ENCODE data around the gene ZNF23.
A peak's percentile ranks its signal among the peaks of the same experiment; 100 is the strongest.

Gene ZNF23

GRCh38 chr16:71426880-71427615 is 35.0 kb downstream of the ZNF23 start:
- no peak for FAIRE-seq
- TF ChIP-seq POLR2A (IDR thresholded peaks at IDR 0.05; ENCODE audit: low read depth, low read length) = no peak
- DNase-seq (ENCODE audit: insufficient read length, low spot score) = no peak

- no peak for TF ChIP-seq POLR2A (IDR thresholded peaks at IDR 0.05; ENCODE audit: low read depth, low read length)
- FAIRE-seq (no peak), DNase-seq (ENCODE audit: insufficient read length, low spot score) (no peak)
These were observed 35.8 kb downstream of the ZNF23 start for GRCh38 chr16:71426069-71426879.

GRCh38 chr16:71425746-71426068 is 36.3 kb downstream of the ZNF23 start:
- no peak for FAIRE-seq
- no peak for TF ChIP-seq POLR2A (IDR thresholded peaks at IDR 0.05; ENCODE audit: low read depth, low read length)
- DNase-seq (ENCODE audit: insufficient read length, low spot score) = no peak

DNA sequence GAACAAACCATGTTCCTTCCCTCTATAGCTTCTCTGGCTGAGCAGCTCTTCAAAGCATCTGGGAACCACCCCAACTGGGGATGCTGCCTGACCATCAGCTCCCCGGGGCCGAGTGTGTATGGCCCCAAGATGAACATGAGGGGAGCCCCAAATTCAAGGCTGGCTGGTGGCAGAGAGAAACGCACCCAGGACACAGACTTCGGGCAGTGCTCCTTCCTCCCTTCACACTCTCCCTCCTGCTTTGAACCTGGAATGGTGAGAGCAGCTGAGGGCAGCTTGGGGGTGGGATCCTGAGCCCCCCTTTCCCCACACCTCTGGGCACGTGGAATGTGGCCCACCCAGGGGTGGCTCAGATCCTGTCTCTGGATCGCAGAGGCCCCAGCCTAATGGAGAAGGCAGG is 37.4 kb downstream of the ZNF23 start:
- no peak for TF ChIP-seq POLR2A (IDR thresholded peaks at IDR 0.05; ENCODE audit: low read depth, low read length)

GRCh38 chr16:71423865-71424264 is 38.2 kb downstream of the ZNF23 start:
- FAIRE-seq (no peak), DNase-seq (ENCODE audit: insufficient read length, low spot score) (no peak)
- no peak for TF ChIP-seq POLR2A (IDR thresholded peaks at IDR 0.05; ENCODE audit: low read depth, low read length)

More for the DNA sequence above, 37.4 kb downstream of the ZNF23 start:
- no peak for FAIRE-seq
- DNase-seq (ENCODE audit: insufficient read length, low spot score) = no peak

DNA sequence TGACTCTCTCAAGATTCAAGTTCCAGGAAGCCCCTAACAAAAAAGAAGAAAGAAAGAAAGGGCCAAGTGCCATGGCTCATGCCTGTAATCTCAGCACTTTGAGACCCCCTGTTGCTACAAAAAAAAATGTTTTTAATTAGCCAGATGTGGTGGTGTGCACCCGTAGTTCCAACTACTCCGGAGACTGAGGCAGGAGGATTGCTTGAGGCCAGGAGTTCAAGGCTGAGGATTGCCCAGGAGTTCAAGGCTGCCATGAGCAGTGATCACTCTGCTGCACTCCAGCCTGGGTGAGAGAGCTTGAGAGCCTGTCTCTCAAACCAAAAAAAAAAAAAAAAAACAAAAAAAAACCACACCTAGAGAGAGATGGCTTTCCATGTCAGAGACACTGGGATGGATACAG is 39.0 kb downstream of the ZNF23 start:
- no peak for DNase-seq (ENCODE audit: insufficient read length, low spot score)
- FAIRE-seq = no peak
- no peak for TF ChIP-seq POLR2A (IDR thresholded peaks at IDR 0.05; ENCODE audit: low read depth, low read length)

DNA sequence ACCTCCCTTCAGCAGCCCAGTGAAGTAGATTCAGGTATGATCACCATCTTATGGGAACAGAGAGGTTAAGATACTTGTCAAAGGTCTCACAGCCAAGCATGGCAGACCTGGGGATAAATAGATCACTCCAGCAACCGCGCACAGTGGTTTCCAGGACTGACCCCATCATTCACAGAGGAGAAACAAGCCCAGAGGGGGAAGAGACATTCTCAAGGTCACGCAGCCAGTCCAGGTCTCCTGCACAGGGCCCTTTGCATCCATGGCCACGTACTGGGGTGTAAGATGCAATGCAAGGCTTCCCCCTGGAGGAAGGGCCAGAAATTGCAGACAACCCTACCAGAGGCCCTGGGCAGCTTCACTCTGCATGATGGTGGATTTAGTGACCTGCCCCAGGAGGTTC is 40.1 kb downstream of the ZNF23 start:
- no peak for FAIRE-seq
- peak; percentile 60 for DNase-seq (ENCODE audit: insufficient read length, low spot score)
- TF ChIP-seq POLR2A (IDR thresholded peaks at IDR 0.05; ENCODE audit: low read depth, low read length) = no peak

DNA sequence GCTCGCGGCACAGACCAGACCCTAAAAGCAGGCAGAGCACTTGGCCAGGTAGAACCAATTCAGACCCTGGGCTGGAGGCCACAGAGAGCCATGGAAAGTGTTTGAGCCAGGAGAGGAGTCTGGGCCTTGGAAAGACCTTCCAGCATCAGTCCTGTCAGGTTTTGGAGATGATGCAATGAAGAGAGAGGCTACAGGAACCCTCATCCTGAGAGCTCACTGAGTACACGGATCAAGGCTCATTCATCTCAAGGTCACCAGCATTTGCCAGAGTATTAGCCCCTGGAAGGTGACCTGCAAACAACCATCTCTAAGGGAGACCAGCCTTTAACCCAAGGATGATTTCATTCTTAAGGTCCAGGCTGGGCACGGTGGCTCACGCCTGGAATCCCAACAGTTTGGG is 48.0 kb downstream of the ZNF23 start:
- TF ChIP-seq POLR2A (IDR thresholded peaks at IDR 0.05; ENCODE audit: low read depth, low read length) = no peak
- FAIRE-seq (no peak), DNase-seq (ENCODE audit: insufficient read length, low spot score) (no peak)

- TF ChIP-seq POLR2A (IDR thresholded peaks at IDR 0.05; ENCODE audit: low read depth, low read length) = no peak
- DNase-seq (ENCODE audit: insufficient read length, low spot score) (no peak), FAIRE-seq (no peak)
These were observed 48.7 kb downstream of the ZNF23 start for GRCh38 chr16:71413341-71413740.

GRCh38 chr16:71412270-71413160 is 49.5 kb downstream of the ZNF23 start:
- FAIRE-seq = peak; percentile 45
- peak; percentile 77 for DNase-seq (ENCODE audit: insufficient read length, low spot score)
- no peak for TF ChIP-seq POLR2A (IDR thresholded peaks at IDR 0.05; ENCODE audit: low read depth, low read length)

GRCh38 chr16:71410146-71410545 is 51.9 kb downstream of the ZNF23 start:
- TF ChIP-seq POLR2A (IDR thresholded peaks at IDR 0.05; ENCODE audit: low read depth, low read length) = no peak
- DNase-seq (ENCODE audit: insufficient read length, low spot score) (no peak), FAIRE-seq (no peak)

GRCh38 chr16:71409011-71409775 is 52.9 kb downstream of the ZNF23 start:
- no peak for TF ChIP-seq POLR2A (IDR thresholded peaks at IDR 0.05; ENCODE audit: low read depth, low read length)
- DNase-seq (ENCODE audit: insufficient read length, low spot score) = no peak
- FAIRE-seq = no peak

DNA sequence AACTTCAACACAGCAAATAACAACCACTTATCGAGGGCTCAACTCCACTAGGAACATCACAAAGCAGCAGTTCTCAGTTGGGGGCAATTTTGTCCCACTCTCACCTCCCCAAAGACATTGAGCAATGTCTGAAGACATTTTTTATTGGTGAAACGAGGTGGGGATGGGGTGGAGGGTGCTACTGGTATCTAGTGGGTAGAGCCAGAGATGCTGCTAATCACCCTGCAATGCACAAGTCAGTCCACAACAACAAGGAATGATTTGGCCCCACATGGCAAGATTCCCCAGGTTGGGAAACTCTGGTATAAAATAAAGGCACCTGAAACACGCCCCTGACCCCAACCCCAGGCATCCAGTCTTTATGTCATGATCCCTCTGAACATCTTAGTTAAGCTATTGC is 53.5 kb downstream of the ZNF23 start:
- FAIRE-seq (no peak), DNase-seq (ENCODE audit: insufficient read length, low spot score) (no peak)
- no peak for TF ChIP-seq POLR2A (IDR thresholded peaks at IDR 0.05; ENCODE audit: low read depth, low read length)
